ENCODE measurements around the gene ROBO4.
A peak's percentile ranks its signal among the peaks of the same experiment; 100 is the strongest.

ROBO4 gene

DNA sequence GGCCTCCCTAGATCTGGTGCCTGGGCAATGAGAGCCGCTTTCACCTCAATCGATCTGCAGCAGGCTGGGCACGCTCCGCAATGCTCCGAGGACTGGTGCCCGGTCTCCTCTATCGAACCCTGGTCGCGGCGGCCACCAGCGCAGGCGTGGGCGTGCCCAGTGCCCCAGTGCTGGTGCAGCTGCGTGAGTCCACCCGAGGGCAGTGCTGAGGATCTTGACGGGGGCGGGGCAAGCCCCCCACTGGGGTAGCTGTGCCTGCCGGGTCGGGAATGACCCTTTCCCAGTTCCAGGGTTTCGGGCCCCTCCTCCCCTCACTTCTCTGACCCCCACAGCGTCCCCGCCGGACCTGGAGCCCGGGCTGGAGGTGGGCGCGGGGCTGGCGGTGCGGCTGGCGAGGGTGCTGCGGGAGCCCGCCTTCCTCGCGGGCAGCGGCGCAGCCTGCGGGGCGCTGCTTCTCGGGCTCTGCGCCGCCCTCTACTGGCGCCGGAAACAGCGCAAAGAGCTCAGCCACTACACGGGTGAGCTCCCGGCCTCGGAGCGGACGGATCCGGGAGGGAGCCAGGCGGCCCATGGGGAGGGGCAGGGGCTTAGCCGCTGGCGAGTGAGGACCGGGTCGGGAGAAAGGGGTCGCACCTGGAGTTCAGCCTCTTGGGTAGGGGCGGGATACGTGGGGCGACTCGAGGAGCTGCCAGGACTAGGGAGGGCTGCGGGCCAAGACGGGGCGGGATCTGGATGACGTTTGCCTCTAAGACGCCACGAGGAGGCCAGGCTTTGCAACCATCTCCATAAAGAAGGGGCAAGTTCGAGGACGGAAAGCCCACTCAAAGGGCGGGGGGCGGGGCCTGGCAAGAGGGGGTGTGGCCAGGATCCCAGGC lies 21.5 kb downstream of the ROBO4 start:
- peaks cover 13% of the 10 kb centered on the region for H3K4me1 Mint-ChIP-seq (ENCODE audit: low read depth)
- peak overlapping the region; percentile 82 for H3K27ac Mint-ChIP-seq
- peak overlapping the region; percentile 86 for H3K4me3 Mint-ChIP-seq
- no peaks in the 10 kb centered on the region for H3K36me3 Mint-ChIP-seq (ENCODE audit: low read depth)
- no peaks in the 10 kb centered on the region for H3K9me3 Mint-ChIP-seq
- H3K27me3 Mint-ChIP-seq = peaks cover 33% of the 10 kb centered on the region

DNA sequence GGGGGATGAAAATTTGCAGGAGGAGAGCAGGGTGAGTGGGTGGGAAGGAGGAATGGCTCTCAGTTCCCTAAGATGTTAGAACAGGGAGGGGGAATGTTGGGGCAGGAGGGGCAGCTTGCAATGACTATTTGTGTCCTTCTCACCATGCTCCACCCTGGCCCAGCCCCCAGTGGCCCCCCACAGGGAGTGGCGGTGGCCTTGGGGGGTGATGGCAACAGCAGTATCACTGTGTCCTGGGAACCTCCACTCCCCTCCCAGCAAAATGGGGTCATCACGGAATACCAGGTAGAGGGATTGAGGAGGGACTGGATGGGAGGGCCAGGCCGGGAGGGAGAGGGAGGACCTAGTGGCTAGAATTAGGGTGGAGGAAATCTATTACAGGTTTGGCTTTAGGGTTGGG lies 22.3 kb downstream of the ROBO4 start:
- no peak overlapping the region for H3K27ac Mint-ChIP-seq
- no peaks in the 10 kb centered on the region for H3K9me3 Mint-ChIP-seq
- peaks cover 13% of the 10 kb centered on the region for H3K4me1 Mint-ChIP-seq (ENCODE audit: low read depth)
- H3K27me3 Mint-ChIP-seq = peaks cover 39% of the 10 kb centered on the region
- H3K4me3 Mint-ChIP-seq = peak overlapping the region; percentile 60
- no peaks in the 10 kb centered on the region for H3K36me3 Mint-ChIP-seq (ENCODE audit: low read depth)

DNA sequence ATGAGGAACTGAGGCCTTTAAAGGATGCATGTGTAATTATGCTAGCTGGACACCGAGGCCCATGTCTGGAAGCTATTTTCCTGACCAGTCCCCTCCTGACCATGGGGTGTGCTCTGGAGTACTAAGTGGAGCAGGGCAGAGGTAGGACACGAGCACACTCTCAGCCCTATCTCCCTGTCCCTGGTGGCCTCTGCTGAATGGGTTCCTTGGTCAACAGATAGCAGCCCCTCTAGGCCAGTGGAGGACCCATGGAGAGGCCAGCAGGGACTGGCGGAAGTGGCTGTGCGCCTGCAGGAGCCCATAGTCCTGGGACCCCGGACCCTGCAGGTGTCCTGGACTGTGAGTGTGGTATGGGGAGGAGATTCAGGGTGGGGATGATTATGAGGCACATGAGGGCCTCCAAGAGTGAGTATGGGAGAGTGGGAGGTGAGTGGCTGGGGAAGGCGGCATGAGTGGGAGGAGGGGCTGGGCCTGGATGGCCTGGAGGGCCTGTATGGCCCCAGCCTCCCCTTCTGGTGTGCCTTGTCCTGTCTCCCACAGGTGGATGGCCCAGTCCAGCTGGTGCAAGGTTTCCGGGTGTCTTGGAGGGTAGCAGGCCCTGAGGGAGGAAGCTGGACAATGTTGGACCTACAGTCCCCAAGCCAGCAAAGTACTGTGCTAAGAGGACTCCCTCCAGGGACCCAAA lies 23.0 kb downstream of the ROBO4 start:
- Mint-ChIP-seq H3K9me3 (no peaks in the 10 kb centered on the region), H3K27ac (no peak overlapping the region), H3K4me1 (ENCODE audit: low read depth) (peaks cover 13% of the 10 kb centered on the region), H3K27me3 (peaks cover 46% of the 10 kb centered on the region), H3K36me3 (ENCODE audit: low read depth) (no peaks in the 10 kb centered on the region), H3K4me3 (no peak overlapping the region)

DNA sequence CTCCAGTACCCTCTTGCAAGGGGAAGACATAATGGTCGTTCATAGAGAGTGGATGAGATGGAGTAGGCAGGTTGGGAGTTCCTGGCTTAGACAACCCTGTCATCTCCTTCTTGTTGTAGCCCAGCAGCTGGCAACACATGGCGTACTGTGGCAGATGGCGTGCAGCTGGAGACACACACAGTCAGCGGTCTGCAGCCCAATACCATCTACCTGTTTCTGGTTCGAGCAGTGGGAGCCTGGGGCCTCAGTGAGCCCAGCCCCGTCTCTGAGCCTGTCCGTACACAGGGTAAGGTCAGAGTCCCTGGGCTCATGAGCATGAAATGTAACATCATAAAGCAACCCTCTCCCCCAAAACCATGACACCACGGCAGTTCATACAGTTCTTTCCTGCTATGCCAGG lies 23.7 kb downstream of the ROBO4 start:
- peaks cover 54% of the 10 kb centered on the region for H3K27me3 Mint-ChIP-seq
- no peaks in the 10 kb centered on the region for H3K36me3 Mint-ChIP-seq (ENCODE audit: low read depth)
- no peak overlapping the region for H3K27ac Mint-ChIP-seq
- H3K9me3 Mint-ChIP-seq = no peaks in the 10 kb centered on the region
- peaks cover 14% of the 10 kb centered on the region for H3K4me1 Mint-ChIP-seq (ENCODE audit: low read depth)
- H3K4me3 Mint-ChIP-seq = no peak overlapping the region

DNA sequence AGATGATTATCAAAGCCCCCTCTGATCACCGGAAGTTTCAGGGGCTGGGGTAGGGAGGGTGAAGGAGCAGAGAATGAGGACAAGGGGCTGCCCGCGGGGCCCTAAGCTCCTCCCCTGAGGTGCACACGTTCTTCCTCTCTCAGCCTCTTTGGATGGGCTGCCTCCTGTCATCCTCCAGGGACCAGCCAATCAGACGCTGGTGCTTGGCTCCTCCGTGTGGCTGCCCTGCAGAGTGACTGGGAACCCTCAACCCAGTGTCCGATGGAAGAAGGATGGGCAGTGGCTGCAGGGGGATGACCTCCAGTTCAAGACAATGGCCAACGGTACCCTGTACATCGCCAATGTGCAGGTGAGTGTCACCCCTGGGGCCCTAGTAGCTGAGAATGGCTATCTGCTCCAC lies 24.9 kb downstream of the ROBO4 start:
- peaks cover 21% of the 10 kb centered on the region for H3K4me1 Mint-ChIP-seq (ENCODE audit: low read depth)
- no peaks in the 10 kb centered on the region for H3K9me3 Mint-ChIP-seq
- H3K36me3 Mint-ChIP-seq (ENCODE audit: low read depth) = no peaks in the 10 kb centered on the region
- no peak overlapping the region for H3K27ac Mint-ChIP-seq
- H3K4me3 Mint-ChIP-seq = no peak overlapping the region
- H3K27me3 Mint-ChIP-seq = peaks cover 66% of the 10 kb centered on the region

DNA sequence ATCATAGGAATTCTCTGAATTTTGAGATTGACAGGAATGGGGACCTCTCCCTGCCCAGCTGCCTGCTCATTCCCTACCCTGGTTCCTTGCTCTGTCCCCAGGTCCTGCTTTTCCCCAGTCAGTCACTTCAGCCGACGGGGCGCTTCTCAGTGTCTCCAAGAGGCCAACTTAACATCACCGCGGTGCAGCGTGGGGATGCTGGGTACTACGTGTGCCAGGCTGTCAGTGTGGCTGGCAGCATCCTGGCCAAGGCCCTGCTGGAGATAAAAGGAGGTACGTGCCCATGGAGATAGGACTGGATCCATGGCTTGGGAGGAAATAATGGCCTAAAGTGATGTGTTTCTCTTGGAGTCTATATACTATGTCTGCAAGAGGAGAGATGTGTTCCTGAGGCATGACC lies 25.4 kb downstream of the ROBO4 start:
- Mint-ChIP-seq H3K36me3 (ENCODE audit: low read depth) (no peaks in the 10 kb centered on the region), H3K9me3 (no peaks in the 10 kb centered on the region), H3K27me3 (peaks cover 71% of the 10 kb centered on the region), H3K4me3 (no peak overlapping the region), H3K4me1 (ENCODE audit: low read depth) (peaks cover 17% of the 10 kb centered on the region), H3K27ac (no peak overlapping the region)

DNA sequence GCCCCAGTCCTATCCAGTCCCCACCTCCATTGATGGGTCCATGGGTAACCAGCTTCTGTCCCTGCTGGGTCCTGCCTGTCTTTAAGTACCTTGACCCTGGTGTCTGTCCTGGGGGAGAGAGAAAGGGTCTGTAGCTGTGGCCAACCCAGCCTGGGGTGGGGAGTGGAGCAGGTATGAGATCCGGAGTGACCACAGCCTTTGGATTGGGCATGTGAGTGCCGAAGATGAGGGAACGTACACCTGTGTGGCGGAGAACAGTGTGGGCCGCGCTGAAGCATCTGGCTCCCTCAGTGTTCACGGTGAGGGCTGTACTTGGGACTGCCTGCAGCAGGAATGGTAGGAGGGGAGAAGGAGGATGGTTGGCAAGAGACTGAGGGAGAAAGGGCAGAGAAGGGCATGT lies 27.2 kb downstream of the ROBO4 start:
- Mint-ChIP-seq H3K27ac (no peak overlapping the region), H3K9me3 (no peaks in the 10 kb centered on the region), H3K4me3 (no peak overlapping the region), H3K4me1 (ENCODE audit: low read depth) (peaks cover 23% of the 10 kb centered on the region), H3K27me3 (peaks cover 79% of the 10 kb centered on the region), H3K36me3 (ENCODE audit: low read depth) (no peaks in the 10 kb centered on the region)

DNA sequence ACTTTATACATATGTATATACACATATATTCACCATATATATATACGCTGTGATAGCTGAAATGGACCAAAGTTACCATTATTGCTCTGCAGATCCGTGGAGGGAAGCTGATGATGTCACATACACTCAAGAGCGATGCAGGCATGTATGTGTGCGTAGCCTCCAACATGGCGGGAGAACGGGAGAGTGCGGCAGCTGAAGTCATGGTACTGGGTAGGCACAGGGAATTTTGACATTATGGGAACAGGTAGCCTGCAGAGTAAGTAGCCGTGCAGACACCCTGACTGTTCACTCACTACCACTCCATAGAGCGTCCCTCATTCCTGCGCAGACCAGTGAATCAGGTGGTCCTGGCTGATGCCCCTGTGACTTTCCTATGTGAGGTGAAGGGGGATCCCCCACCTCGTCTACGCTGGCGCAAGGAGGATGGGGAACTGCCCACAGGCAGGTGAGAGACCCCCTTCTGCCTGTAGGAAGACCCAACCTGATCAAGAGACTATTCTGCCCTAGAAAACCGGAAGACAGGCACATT lies 27.7 kb downstream of the ROBO4 start:
- Mint-ChIP-seq H3K4me1 (ENCODE audit: low read depth) (peaks cover 23% of the 10 kb centered on the region), H3K27me3 (peaks cover 79% of the 10 kb centered on the region), H3K9me3 (no peaks in the 10 kb centered on the region), H3K27ac (no peak overlapping the region), H3K4me3 (no peak overlapping the region), H3K36me3 (ENCODE audit: low read depth) (no peaks in the 10 kb centered on the region)

DNA sequence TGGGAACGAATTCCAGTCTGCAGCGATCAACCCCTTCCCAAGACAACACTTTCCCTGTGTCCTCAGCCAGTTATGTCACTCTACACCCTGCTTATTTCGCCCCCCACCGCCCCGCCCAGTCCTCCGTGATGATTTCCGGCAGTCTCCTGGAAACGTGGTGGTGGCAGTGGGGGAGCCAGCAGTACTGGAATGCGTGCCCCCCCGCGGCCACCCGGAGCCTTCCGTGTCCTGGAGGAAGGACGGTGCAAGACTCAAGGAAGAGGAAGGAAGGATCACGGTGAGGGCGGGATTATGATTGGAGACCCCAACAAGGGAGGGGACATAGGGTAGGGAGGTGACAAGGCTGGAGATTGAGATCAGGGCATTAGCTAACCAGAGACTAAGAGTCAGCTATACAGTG lies 28.3 kb downstream of the ROBO4 start:
- peaks cover 23% of the 10 kb centered on the region for H3K4me1 Mint-ChIP-seq (ENCODE audit: low read depth)
- H3K27me3 Mint-ChIP-seq = peaks cover 85% of the 10 kb centered on the region
- H3K27ac Mint-ChIP-seq = no peak overlapping the region
- H3K4me3 Mint-ChIP-seq = no peak overlapping the region
- H3K9me3 Mint-ChIP-seq = no peaks in the 10 kb centered on the region
- no peaks in the 10 kb centered on the region for H3K36me3 Mint-ChIP-seq (ENCODE audit: low read depth)

DNA sequence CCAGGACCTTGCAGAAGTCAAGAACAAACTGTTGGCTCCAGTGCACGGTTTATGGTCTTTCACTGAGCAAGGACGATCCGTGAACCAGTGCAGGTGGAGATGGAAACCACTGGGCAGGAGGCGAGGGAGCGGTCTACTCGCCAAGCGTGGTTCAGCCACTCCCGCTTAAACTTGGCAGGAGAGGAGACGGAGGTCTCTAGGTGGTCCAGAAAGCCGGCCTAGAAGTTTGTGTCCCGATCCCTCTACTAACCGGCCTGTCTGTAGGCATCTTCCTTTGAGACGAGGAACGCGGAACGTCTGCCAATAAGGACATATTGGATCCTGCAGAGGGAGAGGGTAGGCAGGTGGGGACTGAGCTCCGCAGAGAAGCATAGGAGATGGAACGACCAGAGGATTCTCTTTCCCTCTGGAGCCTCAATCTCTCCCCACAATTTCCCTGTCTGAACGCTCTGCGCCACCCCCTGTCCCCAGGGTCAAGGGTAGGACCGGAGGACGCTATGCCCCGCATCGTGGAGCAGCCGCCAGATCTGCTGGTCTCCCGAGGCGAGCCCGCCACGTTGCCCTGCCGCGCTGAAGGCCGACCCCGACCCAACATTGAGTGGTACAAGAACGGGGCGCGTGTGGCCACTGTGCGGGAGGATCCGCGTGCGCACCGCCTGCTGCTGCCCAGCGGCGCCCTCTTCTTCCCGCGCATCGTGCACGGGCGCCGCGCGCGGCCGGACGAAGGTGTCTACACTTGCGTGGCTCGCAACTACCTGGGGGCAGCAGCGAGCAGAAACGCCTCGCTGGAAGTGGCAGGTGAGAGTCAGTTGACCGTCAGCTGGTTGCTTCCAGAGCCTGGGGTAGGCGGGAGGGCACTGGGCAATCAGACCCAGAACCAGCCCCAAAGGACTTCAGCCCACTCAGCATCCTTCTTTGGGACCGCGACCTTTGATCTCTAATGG lies 29.1 kb downstream of the ROBO4 start:
- no peak overlapping the region for H3K27ac Mint-ChIP-seq

DNA sequence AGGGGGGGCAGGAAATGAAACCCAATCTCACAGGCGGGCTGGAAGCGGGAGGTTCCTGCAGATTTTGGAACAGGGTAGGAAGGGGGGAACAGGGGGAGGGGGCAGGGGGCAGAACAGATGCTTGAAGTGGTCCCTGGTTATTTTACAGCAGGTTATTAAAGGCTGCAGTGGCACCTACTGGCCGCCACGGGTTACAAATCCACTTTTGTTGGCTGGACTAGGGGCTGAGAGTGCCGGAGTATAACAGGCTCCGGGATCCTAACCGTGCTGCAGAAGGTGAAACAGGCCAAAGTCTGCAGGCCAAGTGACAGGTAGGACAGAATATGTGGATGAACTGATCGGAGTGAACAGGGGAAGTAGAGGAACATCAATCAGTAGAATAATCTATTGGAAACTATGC lies 30.0 kb downstream of the ROBO4 start:
- H3K27me3 Mint-ChIP-seq = peaks cover 85% of the 10 kb centered on the region
- no peaks in the 10 kb centered on the region for H3K36me3 Mint-ChIP-seq (ENCODE audit: low read depth)
- H3K4me3 Mint-ChIP-seq = no peak overlapping the region
- no peak overlapping the region for H3K27ac Mint-ChIP-seq
- no peaks in the 10 kb centered on the region for H3K9me3 Mint-ChIP-seq
- H3K4me1 Mint-ChIP-seq (ENCODE audit: low read depth) = peaks cover 28% of the 10 kb centered on the region

More for the DNA sequence above, 29.1 kb downstream of the ROBO4 start:
- Mint-ChIP-seq H3K4me1 (ENCODE audit: low read depth) (peaks cover 25% of the 10 kb centered on the region), H3K36me3 (ENCODE audit: low read depth) (no peaks in the 10 kb centered on the region), H3K27me3 (peaks cover 85% of the 10 kb centered on the region), H3K9me3 (no peaks in the 10 kb centered on the region), H3K4me3 (peak overlapping the region; percentile 7)

DNA sequence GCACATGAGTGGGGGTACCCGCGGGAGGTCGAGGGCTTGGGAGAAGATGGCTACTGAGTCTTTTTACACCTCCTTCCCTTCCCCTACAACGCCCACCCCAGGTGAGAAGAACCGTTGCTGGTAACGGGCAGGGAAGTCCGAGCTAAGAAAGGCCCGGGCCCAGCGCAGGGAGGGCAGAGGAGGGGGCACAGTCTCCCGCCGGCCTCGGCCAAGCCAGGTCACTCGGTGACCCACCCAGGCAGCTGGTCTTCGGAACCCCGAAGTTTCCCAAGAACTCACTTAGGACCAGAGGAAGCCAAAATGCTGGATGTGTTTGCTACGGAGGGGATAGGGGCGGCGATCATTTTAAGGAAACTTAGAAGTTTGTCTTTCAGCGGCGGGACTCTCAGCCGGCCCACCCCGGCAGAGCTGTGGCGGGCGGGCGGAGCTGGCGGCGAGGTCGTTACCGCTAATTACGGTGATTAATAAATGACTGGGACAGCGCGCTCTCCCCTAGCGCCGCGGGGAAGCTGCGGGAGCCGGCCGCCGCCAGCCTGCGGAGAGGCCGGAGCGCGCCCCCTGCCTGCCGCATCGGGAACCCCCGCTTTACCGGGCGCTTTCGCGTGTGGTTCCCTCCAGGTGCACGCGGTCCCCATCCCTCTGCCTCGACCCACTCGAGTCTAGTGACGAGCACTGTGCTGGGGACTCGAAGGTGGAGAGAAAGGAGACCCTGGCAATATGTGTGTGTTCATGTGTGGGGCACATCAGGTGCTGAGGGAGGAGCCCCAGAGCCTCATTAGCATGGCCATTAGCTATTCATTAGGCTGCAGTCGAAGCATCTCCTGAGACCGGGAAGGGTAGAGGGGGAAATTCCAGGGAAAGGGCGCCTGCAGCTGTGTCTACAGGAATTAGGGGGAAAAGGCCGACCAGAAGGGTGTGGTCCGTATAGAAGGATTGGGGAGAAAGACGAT lies 31.5 kb downstream of the ROBO4 start:
- H3K27me3 Mint-ChIP-seq = peaks cover 87% of the 10 kb centered on the region
- no peaks in the 10 kb centered on the region for H3K9me3 Mint-ChIP-seq
- H3K4me1 Mint-ChIP-seq (ENCODE audit: low read depth) = peaks cover 28% of the 10 kb centered on the region
- H3K36me3 Mint-ChIP-seq (ENCODE audit: low read depth) = no peaks in the 10 kb centered on the region
- no peak overlapping the region for H3K4me3 Mint-ChIP-seq
- no peak overlapping the region for H3K27ac Mint-ChIP-seq

DNA sequence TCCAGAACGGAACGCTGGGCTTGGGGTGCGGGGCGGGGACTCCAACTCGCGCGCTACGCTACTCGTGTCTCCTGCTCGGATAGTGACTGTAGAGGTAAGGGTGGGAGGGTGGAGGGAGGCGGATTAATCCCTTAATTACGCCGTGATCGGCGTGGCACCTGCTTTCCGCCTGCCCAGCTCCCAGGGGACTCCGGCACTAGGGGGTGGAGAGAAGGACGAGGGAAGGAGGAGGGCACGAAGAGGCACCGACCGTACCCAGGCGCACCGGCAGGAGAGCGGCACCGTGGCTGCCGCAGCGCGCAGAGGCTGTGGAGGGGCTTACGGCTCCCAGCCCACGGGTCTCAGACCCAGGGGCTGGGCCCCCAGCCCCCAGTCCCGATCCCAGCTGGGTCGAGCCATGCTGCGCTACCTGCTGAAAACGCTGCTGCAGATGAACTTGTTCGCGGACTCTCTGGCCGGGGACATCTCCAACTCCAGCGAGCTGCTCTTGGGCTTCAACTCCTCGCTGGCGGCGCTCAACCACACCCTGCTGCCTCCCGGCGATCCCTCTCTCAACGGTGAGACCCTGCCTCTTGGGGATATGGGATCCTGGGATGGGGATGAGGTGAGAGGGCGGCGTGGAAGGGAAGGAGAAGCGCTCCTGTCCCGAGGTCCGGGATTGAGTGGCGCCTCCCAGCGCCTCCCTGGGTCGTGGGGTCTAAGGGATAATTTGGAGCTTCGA lies 32.3 kb downstream of the ROBO4 start, which contains the start of gene ROBO3:
ROBO3 (plus strand) TSS at position 252 of the 721 bp plus-strand sequence; CDS start at position 398, 146 bp downstream.
- Mint-ChIP-seq H3K36me3 (ENCODE audit: low read depth) (no peaks in the 10 kb centered on the region), H3K9me3 (no peaks in the 10 kb centered on the region), H3K4me3 (no peak within 1 kb of the TSS), H3K27me3 (peaks cover 88% of the 10 kb centered on the region), H3K27ac (no peak within 1 kb of the TSS), H3K4me1 (ENCODE audit: low read depth) (peaks cover 28% of the 10 kb centered on the region)

Data from stimulated activated naive CD8-positive, alpha-beta T cell treated with anti-CD3 and anti-CD28 coated beads, Interleukin-15, Interleukin-2, amounts not matched to agents 100 ng/mL and 50 ng/mL, for 24 hours (primary cell).